8988T (cell line): ENCODE data around the gene GNPDA1.
A peak's percentile ranks its signal among the peaks of the same experiment; 100 is the strongest.

Source experiments
- DNase-seq: peaks from one replicate; pipeline ENCODE4 v3.0.0; 2011

Gene GNPDA1

DNA sequence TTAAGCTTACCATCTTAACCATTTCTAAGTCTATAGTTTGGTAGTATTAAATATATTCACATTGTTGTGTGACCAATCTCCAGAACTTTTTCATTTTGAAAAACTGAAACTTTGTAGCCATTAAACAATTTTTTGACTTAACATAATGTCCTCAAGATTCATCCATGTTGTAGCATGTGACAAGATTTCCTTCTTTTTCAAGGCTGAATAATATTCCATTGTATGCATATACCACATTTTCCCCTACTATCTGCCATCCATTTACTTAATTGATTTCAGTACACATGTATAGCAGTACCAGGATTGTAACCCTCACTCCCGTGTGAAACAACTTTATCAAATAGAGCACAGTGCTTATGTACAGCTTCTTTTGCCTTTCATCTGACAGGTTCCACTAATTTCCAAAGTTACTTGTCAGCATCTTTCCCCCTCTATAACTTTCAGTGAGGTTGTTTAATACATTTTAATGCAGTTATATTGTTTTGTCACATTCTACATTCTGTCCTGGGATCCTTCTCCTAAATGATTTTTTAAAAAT, 7.4 kb upstream of the GNPDA1 start:
- DNase-seq = no peak

DNA sequence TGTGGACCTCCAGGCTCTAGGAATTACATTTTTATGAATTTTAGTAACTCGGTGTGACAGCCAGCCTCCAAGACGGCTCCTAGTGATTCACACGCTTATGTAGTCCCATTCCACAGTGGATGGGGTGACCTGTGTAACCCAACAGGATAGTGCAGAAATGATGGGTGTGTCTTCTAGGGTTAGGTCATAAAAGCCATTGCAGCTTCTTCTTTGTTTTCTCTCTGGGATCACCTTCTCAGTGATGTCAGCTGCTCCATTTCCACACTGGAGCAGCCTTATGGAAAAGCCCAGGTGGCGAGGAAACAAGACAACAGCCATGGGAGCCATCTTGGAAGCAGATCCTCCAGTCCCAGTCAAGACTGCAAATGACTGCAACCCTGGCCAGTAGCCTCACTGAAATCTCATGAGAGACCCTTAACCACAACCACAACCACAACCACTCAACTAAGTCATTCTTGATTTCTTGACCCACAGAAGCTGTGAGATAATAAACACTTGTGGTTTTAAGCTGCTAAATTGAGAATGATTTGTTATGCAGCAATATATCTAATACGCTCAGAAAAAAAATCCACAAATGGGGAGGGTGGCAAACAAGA, 5.1 kb upstream of the GNPDA1 start:
- no peak for DNase-seq

DNA sequence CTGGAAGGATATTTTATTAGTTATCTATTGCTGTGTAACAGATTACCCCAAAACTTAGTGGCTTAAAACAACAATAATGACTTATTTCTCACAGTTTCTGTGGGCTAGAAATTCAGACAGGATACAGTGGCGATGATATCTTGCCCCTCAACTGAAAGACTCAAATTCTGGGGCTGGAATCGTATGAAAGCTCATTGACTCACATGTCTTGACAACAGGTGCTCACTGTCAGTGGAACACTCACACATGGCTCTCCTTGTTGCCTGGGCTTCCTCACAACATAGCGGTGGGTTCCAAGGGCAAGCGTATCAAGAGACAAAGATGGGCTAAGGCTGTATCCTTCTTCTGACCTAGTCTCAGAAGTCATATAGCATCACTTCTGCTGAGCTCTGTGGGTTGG, 3.7 kb upstream of the GNPDA1 start:
- no peak for DNase-seq

DNA sequence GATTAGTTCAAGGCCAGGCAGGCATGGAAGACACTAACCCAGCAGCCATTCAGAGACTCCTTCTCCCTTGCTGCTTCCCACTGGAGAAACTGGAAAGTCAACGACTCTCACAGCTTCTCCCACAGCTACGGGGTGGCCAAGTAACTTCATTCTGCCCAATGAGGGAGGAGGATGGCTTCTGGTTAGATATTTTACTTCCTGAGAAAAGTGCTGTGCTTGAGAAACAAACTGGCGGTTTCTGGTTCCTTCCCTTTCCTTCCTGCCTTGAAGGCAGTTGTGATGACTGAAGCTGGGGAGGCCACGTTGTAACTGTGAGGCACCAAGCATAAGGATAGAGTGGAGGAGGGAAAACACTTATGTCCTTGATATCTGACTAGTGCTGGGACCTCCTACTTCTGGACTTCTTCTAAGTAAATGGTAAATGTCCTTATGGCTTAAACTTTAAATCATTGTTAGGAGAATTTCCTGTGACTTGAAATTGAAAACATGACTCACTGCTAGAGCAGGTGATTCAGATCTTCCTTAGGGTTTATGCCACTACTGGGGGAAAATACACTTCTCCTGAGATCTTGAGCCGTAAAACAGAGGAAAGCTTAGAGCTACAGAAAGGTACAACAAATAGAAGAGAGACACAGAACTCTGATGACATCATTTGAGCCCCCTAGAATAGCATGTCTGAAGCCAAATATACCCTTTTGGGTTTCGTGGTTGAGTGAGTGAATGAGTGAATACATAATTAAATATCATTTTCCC, 3.1 kb upstream of the GNPDA1 start:
- no peak for DNase-seq

DNA sequence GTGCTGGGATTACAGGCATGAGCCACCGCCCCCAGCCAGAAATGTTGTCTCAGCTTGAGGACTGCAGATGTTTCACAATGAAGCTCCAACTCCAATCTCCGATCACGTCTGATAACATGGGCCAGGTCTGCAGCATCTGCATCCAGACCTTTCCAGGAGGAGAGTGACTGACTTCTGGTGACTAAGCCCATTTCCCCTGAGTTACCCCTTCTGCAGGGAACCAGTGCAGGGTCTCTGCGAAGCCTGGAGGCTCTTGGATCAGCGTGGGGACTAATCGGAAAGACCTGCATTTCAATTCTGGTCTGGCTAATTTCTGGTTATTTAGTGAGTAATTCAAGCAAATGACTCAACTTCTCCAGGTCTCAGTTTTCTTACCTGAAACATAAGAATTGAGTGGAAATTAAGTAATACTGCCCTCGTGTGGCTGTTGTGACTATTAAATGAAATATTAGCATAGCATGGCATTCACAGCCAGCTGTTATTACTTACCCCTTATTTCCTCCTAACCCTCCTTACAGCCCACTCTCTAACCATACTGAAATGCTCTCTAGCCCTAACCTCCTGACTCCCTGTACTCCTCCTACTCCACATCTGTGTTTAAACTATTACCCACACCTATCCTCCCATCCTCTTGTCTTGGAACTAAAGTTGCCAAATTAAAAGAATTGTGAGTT, 2.2 kb upstream of the GNPDA1 start:
- no peak for DNase-seq

DNA sequence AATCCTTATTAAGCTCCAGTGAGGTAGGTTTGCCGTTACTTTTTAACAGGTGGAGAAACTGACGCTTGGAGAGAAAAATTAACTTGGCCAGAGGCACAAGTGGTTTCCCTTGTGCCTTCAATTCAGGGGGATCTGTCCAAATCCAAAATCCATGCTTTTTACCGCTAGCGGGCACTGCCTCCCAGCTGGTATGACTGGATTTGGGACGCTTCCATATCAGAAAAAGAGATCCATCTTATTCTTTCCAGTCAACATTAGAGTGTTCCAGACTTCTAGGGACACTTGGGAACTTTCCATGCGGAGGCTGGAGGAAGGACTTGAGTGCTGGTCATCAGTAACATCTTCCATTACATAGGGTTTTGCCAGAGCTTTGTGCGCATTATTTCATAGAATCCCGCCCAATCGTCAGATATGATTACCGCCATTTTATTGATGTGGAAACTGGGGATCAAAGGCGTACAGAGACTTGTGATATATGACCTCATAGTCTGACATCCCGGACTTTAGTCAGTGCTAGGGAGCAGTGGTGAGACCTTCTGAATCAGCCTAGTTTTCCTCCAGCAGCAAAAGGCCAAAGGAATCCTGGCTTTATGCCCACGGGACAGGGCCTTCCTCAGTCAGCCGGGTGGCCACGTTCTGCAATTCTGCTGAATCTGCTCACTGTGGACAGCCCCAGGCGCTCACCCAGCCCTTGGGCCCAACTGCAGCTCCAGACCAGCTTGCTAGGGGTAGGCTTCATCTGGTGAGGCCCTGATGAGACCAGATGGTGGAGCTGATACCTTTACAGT, 1.1 kb upstream of the GNPDA1 start:
- no peak for DNase-seq

DNA sequence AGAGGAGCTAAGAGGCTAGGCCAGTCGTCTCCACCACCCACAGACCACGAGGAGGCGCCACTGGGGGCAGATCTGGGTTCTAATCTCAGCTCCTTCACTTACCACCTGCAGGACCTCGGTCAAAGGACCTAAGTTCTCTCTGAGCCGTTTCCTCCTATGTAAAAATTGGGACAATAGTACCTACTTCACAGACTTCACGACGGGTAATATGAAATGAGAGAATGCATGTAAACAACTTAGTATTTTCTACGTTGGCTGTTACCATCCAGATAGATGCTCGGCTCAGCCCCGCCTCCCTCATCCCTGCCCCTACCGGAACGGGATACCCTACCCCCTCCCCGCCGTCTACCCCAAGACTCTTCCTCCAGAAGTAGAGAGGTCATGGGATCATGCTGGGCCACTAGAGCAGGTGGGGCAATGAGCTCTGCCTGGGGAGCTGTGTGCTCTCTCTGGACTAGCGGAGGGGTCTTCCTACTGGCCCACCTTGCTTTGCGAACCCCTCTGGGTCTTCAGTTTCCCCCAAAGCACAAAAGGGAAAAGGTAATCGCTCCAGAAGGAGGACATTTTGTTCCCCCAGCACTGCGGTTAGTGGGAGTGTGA, 541 bp downstream of the GNPDA1 start:
- peak; percentile 53 for DNase-seq

DNA sequence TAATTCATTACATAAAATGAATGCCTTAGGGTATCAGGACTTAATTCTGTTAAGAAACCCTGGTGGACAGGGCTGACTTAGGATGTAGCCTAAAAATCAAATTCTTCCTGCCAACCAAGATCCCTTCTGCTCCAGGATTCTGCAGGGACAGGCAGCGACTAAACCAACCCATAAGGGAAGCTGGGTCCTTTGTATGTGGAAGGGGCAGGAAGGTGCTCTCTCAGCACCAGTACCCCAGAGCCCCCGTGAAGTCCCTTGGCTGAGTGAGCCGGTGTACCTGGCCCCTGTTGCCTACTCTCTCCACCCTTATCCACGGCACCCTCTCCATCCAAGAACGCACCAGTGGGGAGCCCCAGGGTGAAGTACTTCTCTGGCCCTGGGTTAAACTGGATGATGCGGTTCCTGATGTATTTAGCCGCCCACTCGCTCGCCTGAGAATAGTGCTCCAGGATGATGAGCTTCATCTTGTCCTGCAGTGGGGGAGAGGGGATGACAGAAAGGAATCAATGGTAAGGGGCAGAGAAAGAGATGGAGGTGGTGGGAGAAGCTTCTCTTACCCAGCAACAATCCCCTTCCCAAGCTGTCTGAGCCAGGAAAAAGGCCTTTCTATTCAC, 1.1 kb downstream of the GNPDA1 start:
- DNase-seq = no peak

DNA sequence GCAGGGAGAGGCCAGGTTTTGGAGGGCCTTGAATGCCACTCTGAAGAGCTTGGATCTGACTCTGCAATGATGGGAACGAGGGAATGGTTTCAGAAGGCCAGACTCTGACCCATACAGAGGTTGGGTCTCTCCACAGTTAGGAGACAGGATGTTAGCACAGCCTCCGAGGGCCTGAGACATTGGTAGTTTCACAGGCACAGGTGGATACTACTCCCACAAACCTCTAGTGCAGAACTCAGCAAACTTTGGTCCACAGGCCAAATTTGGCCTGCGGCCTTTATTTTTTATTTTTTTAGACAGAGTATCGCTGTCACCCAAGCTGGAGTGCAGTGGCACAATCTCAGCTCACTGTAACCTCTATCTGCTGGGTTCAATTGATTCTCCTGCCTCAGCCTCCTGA, 2.9 kb downstream of the GNPDA1 start:
- no peak for DNase-seq

DNA sequence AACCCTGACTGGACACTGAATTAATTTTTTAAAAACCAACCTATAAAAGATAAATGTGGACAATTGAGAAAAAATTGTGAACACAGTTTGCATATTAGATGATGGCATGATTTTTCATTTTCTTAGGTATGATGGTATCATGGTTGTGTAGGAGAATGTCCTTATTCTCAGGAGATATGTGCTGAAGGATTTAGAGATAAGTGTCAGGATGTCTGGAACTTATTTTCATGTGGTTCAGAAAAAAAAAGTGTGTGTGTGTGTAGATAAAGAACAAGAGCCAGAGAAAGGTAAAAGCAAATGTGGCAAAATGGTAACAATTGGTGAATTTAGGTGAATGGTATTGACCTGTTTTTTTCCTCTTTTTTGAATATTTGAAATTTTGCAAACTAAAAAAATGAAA, 4.0 kb downstream of the GNPDA1 start:
- DNase-seq = no peak

DNA sequence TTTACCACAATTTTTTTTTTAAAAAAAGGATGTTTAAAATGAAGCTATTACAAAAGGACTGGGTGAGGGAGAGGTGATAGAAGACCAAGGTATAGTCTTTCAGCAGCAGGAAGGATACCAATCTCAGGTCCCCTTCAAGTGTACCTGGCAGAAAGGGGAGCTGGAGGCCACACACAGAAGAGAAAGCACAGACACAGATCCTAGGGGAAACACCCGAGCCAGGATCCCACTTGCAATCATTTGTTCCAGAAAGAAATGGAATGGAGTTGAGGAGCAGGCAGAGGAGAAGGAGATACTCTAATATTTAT, 5.6 kb downstream of the GNPDA1 start:
- DNase-seq = no peak

DNA sequence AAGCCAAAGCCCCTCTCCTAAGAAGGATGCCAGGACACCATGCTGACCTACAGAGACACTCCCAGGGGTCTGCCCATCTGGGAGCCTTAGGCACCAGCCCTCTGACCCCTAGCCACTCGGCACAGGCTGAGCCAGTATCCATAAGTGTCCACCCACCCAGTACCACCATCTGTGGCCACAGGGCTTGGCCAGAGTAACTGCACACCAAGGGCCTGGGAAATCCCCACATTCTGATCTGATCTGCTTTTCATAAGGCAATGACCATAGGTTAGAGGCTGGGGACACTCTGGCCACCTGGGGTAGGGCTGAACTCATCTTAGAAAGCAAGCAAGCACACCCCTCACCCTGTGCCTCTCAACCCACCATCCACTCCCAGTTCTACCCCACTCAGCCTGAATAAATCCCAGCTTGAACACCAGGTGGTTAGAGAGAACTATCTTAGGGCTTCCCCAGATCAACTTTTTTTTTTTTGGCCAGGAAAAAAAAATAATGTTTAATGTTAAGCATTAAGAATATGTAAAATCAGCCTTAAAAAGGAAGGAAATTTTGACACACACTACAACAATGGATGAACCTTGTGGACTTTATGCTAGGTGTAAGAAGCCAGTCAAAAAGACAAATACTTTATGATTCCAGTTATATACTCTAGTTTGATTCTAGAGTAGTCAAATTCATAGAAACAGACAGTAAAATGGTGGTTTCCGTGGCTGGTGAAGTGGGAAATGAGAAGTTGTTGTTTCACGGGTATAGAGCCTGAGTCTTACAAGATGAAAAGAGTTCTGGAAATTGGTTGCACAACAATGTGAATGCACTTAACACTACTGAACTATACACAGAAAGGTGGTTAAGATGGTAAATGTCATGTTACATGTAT, 6.2 kb downstream of the GNPDA1 start:
- DNase-seq = no peak

DNA sequence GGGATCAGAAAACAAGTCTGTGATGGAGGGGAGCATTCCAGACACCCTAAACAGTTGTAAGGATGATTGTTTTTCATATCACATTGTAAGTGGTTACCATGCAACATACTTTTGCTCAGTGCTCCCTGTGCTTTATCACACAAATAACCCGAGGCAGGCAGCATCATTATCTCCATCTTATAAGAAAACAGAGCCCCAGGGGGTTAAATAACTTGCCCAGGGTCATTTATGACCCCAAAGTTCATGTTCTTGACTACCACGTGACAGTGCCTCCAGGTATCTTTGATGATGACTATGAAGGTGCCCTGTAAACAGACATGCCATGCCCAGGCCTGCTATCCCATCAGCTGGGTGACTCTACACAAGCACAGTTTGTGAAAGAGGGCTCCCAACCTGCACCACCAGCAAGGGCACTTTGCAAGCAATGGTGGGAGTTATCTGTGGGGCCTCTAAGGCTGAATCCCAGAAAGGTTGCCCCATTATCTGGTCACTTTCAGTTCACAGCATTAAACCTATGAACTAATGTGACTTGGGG, 9.5 kb downstream of the GNPDA1 start:
- DNase-seq = no peak

DNA sequence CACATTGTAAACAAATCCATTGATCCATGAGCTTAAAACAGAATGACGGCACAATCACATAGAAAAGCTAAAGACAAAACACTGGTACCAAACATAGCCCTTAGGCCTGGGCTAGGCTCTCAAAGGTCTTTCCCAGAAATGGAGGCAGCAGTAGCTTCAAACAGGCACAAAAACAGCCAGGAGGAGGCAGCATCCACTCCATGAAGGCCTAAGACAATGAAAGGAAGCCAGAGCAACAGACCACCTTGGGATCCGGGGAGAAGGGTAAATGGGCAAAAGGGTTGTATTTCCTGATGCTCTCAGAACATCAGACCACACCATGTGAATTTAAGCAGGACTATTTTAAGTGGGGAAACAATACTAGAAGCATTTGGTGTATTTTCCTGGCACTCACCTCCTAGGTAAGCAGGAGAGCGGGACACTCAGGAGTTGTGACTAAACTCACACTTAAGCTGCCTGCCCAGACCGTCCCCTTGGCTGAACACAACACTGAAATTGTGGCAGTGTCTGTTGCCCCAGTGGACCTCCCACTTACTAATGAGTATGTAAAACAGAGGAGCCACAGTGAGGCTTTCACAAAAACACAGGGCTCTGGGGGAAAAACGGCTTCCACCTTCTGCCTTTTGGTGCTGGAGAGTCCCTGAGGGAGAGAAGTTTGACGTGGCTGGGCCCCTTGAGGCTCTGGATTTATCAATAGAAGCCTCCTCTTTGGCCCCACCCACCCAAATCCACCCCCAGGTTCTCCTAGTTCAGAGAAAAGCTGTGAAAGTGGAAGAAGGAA, 11.9 kb downstream of the GNPDA1 start:
- DNase-seq = no peak

DNA sequence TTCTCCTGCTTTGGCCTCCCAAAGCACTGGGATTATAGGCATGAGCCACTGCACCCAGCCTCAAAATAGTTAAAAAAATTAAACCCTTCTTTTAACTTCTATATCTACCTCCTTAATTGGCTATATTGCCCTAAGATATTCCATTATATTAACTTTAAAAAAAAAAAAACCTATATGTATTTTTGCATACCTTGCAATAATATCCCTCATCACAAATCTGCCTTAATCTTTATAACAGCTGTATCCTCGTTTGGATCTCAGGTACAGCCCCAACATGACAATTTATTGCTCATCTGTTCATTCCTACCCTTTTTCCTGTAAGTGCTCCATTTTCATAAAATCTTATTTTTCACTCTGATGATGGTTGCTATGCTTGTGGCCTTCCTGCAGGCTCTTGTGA, 12.7 kb downstream of the GNPDA1 start:
- DNase-seq = no peak

DNA sequence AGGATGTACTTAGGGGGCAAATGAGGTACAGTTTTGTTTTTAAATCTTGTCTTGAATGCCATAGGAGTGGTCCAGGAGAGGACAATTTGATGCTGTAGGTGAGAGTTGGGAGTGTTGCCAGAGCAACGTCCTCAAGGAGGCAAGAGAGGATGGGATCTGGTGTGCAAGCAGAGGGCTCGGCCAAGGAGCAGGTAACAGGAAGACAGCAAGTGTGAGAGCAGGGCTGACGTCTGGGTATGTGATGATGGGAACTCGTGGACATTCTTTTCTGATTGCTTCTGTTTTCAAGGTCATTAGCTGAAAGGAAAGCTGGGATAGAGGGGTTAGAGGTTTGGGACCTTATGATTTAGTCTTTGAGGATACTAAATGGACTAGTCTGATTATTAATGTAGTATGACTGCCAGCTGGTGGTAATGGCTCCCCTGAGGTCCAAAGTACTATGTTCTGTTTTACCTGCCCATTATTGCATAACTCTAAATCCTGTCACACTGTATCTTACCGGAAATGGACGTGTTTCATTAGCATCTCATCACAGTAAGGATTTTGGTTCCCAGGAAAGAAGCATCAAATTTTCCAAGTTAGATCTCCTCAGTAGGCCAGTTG, 15.4 kb downstream of the GNPDA1 start:
- DNase-seq = no peak

DNA sequence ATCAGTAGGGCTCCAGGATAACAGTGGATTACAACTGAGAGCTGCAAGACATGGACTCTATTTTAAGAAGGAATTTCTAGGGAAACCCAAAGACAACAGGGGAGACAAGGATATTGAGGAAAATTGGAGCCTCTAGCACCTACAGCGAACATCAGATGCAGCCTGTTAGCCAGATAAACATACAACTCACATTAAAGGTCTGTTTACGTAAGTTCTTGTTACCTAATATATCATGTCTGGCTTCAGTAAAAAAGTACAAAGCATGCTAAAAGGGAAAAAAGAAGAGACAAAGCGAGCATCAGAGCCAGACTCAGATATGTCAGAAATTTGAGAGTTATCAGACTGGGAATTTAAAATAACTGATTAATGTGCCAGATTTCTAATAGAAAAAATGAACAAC, 17.2 kb downstream of the GNPDA1 start:
- no peak for DNase-seq

DNA sequence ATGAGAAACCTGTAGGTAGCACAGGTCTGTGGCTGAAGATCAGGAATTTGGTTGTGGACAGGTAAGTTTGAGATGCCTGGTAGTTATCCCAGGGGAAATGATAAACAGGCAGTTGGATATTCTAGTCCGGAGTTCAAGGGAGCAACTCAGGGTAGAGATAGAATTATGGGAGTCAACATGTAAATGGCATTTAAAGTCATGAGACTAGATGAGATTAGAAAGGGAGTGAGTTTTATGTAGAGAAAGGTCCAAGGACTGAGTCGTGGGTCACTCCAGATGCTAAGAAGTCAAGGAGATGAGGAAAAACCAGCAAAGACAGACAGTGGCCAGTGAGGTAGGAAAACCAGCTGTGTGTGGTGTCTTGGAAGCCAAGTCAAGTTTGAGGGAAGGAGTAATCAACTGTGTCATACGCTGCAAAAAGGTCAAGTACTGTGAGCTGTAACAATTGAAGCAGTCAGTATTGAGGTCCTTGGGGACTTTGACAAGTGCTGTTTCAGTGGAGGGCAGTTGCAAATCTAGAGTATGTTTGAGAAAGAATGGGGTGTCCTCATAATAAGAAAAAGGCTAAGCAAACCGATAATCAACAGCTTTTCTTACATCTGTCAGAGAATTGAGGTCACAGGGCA, 18.2 kb downstream of the GNPDA1 start:
- DNase-seq = no peak

DNA sequence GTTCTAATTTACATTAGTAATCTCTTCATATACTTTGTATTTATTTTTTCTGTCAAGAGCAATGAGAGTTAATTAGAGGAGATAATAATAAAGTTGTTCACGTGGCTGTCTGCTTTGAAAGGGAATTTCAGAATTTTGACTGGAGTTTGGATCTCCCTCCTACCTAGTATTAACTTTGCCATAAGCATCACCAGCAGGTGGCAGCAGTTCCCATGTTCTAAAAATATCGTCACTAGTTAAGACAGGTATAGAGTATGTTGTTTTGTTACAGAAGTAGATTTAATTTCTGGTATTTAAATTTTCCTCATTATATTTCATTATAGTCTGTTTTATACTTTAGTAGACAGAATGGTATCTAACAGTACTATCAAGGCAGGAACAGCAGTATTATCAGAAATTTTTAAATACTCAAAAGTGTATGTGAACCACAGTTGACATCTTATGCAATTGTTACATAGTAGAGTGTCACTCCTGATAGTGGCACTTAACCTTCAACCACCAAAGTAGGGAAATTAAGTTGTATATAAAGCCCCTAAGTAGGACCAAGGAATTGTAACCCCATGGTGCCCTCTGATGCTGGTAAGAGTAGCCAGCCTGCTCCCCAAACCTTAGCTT, 20.4 kb downstream of the GNPDA1 start:
- no peak for DNase-seq
